ENCODE results near the gene RAB44.

GRCh38 chr6:36670271-36670670 is 27.4 kb upstream of the RAB44 start:
- TF ChIP-seq CTCF (CRISPR knock-in tag; IDR thresholded peaks at IDR 0.05) (no peak), ZNF121 (CRISPR knock-in tag; IDR thresholded peaks at IDR 0.05) (no peak), ZNF83 (CRISPR knock-in tag; IDR thresholded peaks at IDR 0.05; ENCODE audit: borderline replicate concordance) (no peak), ZNF546 (CRISPR knock-in tag; conservative IDR thresholded peaks at IDR 0.05) (no peak), ZNF570 (CRISPR knock-in tag; IDR thresholded peaks at IDR 0.05; ENCODE audit: borderline replicate concordance) (no peak), SRSF1 (optimal IDR thresholded peaks at IDR 0.05; ENCODE audit: low read depth, low read length) (no peak), ZNF556 (CRISPR knock-in tag; IDR thresholded peaks at IDR 0.05; ENCODE audit: borderline replicate concordance) (no peak), CEBPB (IDR thresholded peaks at IDR 0.05; ENCODE audit: borderline replicate concordance, low read depth, low read length) (no peak)
